ENCODE results near the gene HRH1.

The HRH1 gene

DNA sequence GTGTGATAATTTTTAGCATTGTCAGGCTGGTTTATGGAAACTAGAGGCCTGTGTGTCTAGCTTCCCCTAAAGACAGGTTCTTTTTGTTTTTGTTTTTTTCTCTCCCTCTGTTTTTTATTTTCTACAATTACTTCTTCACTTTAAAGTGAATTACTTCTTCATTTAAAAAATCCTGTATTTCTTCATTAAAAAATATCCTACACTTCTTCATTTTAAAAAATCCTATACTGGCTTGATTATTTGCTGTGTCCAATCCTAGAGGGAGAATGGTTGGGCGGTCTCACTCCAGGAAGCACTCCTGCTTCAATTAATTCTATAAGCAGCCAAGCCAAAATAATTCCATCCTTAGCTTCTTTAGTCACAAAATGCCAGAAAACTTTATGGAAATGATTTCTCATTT, 129.7 kb downstream of the HRH1 start:
- no peak overlapping the region for H3K9ac ChIP-seq (ENCODE audit: low read length)
- H3K4me3 ChIP-seq (ENCODE audit: low read length), result no peak overlapping the region
- no peaks in the 10 kb centered on the region for H3K9me3 ChIP-seq (ENCODE audit: control insufficient read depth, low read length)
- no peaks in the 10 kb centered on the region for H3K27me3 ChIP-seq (ENCODE audit: control insufficient read depth, insufficient read depth, low read length)
- H3K36me3 ChIP-seq (ENCODE audit: control insufficient read depth, insufficient read depth, low read length), result no peaks in the 10 kb centered on the region
- peaks cover 20% of the 10 kb centered on the region for H3K4me1 ChIP-seq (ENCODE audit: control insufficient read depth, insufficient read depth, low read length)

DNA sequence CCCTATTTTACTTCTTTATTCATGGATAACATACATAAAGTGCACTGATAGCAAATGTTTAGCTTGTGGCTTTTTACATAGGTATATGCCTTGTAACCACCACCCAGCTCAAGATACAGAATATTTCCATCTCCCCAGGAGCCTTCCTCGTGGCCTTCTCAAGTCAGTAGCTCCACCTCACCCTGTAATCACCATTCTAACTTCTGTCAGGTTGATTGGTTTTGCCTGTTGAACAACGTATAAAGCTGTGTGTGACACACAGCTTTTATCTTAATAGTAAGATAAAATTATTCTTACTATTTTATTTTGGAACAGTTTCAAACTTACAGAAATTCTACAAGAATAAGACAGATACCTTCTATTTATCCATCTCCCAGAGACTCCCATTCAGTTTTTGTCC, 131.2 kb downstream of the HRH1 start:
- peaks cover 23% of the 10 kb centered on the region for H3K4me1 ChIP-seq (ENCODE audit: control insufficient read depth, insufficient read depth, low read length)
- no peak overlapping the region for H3K9ac ChIP-seq (ENCODE audit: low read length)
- H3K9me3 ChIP-seq (ENCODE audit: control insufficient read depth, low read length), result no peaks in the 10 kb centered on the region
- H3K4me3 ChIP-seq (ENCODE audit: low read length), result no peak overlapping the region
- no peaks in the 10 kb centered on the region for H3K27me3 ChIP-seq (ENCODE audit: control insufficient read depth, insufficient read depth, low read length)
- H3K36me3 ChIP-seq (ENCODE audit: control insufficient read depth, insufficient read depth, low read length), result no peaks in the 10 kb centered on the region

GRCh38 chr3:11287404-11287803, 133.1 kb downstream of the HRH1 start:
- Histone ChIP-seq H3K9ac (ENCODE audit: low read length) (peak overlapping the region; percentile 36), H3K9me3 (ENCODE audit: control insufficient read depth, low read length) (no peaks in the 10 kb centered on the region), H3K27me3 (ENCODE audit: control insufficient read depth, insufficient read depth, low read length) (no peaks in the 10 kb centered on the region), H3K36me3 (ENCODE audit: control insufficient read depth, insufficient read depth, low read length) (no peaks in the 10 kb centered on the region), H3K4me1 (ENCODE audit: control insufficient read depth, insufficient read depth, low read length) (peaks cover 23% of the 10 kb centered on the region), H3K4me3 (ENCODE audit: low read length) (no peak overlapping the region)

GRCh38 chr3:11288021-11288491, 133.8 kb downstream of the HRH1 start:
- no peaks in the 10 kb centered on the region for H3K9me3 ChIP-seq (ENCODE audit: control insufficient read depth, low read length)
- H3K4me1 ChIP-seq (ENCODE audit: control insufficient read depth, insufficient read depth, low read length), result peaks cover 23% of the 10 kb centered on the region
- H3K4me3 ChIP-seq (ENCODE audit: low read length), result no peak overlapping the region
- no peaks in the 10 kb centered on the region for H3K36me3 ChIP-seq (ENCODE audit: control insufficient read depth, insufficient read depth, low read length)
- H3K9ac ChIP-seq (ENCODE audit: low read length), result no peak overlapping the region
- no peaks in the 10 kb centered on the region for H3K27me3 ChIP-seq (ENCODE audit: control insufficient read depth, insufficient read depth, low read length)

- no peaks in the 10 kb centered on the region for H3K36me3 ChIP-seq (ENCODE audit: control insufficient read depth, insufficient read depth, low read length)
- H3K9me3 ChIP-seq (ENCODE audit: control insufficient read depth, low read length), result no peaks in the 10 kb centered on the region
- peak overlapping the region; percentile 41 for H3K9ac ChIP-seq (ENCODE audit: low read length)
- peaks cover 23% of the 10 kb centered on the region for H3K4me1 ChIP-seq (ENCODE audit: control insufficient read depth, insufficient read depth, low read length)
- H3K4me3 ChIP-seq (ENCODE audit: low read length), result no peak overlapping the region
- no peaks in the 10 kb centered on the region for H3K27me3 ChIP-seq (ENCODE audit: control insufficient read depth, insufficient read depth, low read length)
These were observed 134.7 kb downstream of the HRH1 start for GRCh38 chr3:11288786-11289637.

DNA sequence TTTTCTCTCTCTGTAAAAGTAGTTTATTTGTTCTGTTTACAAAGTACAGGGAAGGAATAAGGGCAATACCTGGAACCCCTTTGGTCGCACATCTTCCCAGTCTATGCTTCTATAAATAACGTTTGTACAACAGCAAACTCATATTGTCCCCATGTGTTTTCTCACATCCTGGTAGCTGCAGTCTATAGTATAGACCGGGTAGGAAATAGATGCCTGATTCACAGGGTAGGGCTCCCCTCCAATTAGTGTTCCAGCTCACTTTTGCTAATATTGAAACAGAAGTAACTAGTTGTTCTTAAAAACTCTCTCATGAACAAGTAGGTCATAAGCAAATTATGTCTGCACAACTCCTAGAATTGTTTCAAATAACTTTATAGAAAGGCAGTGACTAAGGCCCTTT, 135.6 kb downstream of the HRH1 start:
- H3K36me3 ChIP-seq (ENCODE audit: control insufficient read depth, insufficient read depth, low read length), result no peaks in the 10 kb centered on the region
- H3K9ac ChIP-seq (ENCODE audit: low read length), result no peak overlapping the region
- H3K4me1 ChIP-seq (ENCODE audit: control insufficient read depth, insufficient read depth, low read length), result peaks cover 23% of the 10 kb centered on the region
- H3K4me3 ChIP-seq (ENCODE audit: low read length), result no peak overlapping the region
- H3K9me3 ChIP-seq (ENCODE audit: control insufficient read depth, low read length), result no peaks in the 10 kb centered on the region
- no peaks in the 10 kb centered on the region for H3K27me3 ChIP-seq (ENCODE audit: control insufficient read depth, insufficient read depth, low read length)

DNA sequence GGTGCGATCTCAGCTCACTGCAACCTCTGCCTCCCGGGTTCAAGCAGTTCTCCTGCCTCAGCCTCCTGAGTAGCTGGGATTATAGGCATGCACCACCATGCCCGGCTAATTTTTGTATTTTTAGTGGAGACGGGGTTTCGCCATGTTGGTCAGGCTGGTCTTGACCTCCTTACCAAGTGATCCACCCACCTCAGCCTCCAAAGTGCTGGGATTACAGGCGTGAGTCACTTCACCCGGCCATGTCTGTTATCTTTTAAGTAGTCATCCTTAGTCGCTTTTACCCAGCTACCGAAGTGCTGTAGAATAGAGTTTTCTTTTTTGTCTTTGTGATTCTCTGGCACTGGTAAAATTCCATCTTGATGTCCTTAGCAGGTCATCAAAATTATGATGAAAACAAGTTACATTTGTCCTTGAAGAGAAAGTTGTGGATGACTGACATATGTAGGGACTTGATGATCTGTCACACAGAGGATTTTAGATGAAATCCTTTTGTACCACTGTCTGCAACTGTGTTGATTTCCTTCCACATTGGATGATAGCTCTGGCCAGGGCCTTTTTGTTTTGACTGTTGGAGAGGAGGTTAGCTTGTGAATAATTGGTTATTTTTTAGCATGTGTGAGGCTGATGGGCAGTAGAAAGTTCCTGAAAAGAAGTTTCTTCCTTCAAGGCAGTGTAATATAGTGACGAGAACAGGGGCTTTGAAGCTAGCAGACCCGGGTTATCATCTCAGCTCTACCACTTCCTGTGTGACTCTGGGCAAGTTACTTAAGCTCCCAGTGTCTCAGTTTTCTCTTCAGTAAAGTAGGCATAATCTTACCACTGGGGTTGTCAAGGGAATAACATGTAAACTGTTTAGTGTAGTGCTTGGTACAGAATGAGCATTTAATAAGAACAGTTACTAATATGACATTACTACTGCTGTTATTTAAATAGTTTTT, 136.7 kb downstream of the HRH1 start:
- Histone ChIP-seq H3K4me1 (ENCODE audit: control insufficient read depth, insufficient read depth, low read length) (peaks cover 23% of the 10 kb centered on the region), H3K9me3 (ENCODE audit: control insufficient read depth, low read length) (no peaks in the 10 kb centered on the region), H3K27me3 (ENCODE audit: control insufficient read depth, insufficient read depth, low read length) (no peaks in the 10 kb centered on the region), H3K4me3 (ENCODE audit: low read length) (no peak overlapping the region), H3K36me3 (ENCODE audit: control insufficient read depth, insufficient read depth, low read length) (no peaks in the 10 kb centered on the region), H3K9ac (ENCODE audit: low read length) (no peak overlapping the region)

GRCh38 chr3:11291808-11292207, 137.5 kb downstream of the HRH1 start:
- no peak overlapping the region for H3K9ac ChIP-seq (ENCODE audit: low read length)
- H3K9me3 ChIP-seq (ENCODE audit: control insufficient read depth, low read length), result no peaks in the 10 kb centered on the region
- no peaks in the 10 kb centered on the region for H3K36me3 ChIP-seq (ENCODE audit: control insufficient read depth, insufficient read depth, low read length)
- peaks cover 23% of the 10 kb centered on the region for H3K4me1 ChIP-seq (ENCODE audit: control insufficient read depth, insufficient read depth, low read length)
- H3K27me3 ChIP-seq (ENCODE audit: control insufficient read depth, insufficient read depth, low read length), result no peaks in the 10 kb centered on the region
- H3K4me3 ChIP-seq (ENCODE audit: low read length), result no peak overlapping the region

DNA sequence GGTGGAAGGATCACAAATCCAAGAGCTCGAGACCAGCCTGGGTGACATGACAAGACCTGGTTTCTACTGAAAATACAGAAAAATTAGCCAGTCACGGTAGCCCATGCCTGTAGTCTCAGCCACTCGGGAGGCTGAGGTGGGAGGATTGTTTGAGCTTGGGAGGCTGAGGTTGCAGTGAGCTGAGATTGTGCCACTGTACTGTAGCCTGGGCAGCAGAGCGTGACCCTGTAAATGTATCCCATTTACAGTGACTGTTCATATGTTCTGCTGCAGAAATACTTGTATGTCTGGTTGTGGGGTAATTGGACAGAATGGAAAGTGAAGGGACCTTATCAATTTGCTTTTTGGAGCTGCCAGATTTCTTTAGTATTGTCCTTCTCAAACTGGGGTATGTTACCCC, 142.8 kb downstream of the HRH1 start:
- Histone ChIP-seq H3K36me3 (ENCODE audit: control insufficient read depth, insufficient read depth, low read length) (no peaks in the 10 kb centered on the region), H3K9ac (ENCODE audit: low read length) (no peak overlapping the region), H3K4me1 (ENCODE audit: control insufficient read depth, insufficient read depth, low read length) (no peaks in the 10 kb centered on the region), H3K9me3 (ENCODE audit: control insufficient read depth, low read length) (no peaks in the 10 kb centered on the region), H3K4me3 (ENCODE audit: low read length) (no peak overlapping the region), H3K27me3 (ENCODE audit: control insufficient read depth, insufficient read depth, low read length) (no peaks in the 10 kb centered on the region)

DNA sequence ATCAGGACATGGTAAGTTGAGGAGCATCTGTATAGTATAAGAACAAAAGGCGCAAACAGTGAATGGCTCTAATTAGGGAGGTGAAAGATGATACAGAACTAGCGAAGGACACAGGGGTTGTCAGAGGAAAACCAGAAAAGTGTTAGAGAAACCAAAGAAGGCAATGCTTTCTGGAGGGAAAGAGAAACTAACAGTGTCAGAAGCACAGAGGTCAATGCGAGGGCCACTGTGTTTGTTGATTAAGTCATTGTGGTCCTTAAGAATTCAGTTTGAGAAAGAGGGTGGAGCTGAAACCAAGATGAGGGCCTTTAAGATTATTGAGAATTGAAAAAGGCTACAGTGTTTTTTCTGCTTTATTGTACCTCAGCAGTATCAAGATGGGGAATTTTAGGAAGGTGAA, 146.7 kb downstream of the HRH1 start:
- no peak overlapping the region for H3K9ac ChIP-seq (ENCODE audit: low read length)
- no peaks in the 10 kb centered on the region for H3K36me3 ChIP-seq (ENCODE audit: control insufficient read depth, insufficient read depth, low read length)
- no peaks in the 10 kb centered on the region for H3K27me3 ChIP-seq (ENCODE audit: control insufficient read depth, insufficient read depth, low read length)
- H3K4me1 ChIP-seq (ENCODE audit: control insufficient read depth, insufficient read depth, low read length), result no peaks in the 10 kb centered on the region
- H3K9me3 ChIP-seq (ENCODE audit: control insufficient read depth, low read length), result no peaks in the 10 kb centered on the region
- no peak overlapping the region for H3K4me3 ChIP-seq (ENCODE audit: low read length)

GRCh38 chr3:11302444-11302843, 148.2 kb downstream of the HRH1 start:
- Histone ChIP-seq H3K27me3 (ENCODE audit: control insufficient read depth, insufficient read depth, low read length) (no peaks in the 10 kb centered on the region), H3K9me3 (ENCODE audit: control insufficient read depth, low read length) (no peaks in the 10 kb centered on the region), H3K4me1 (ENCODE audit: control insufficient read depth, insufficient read depth, low read length) (no peaks in the 10 kb centered on the region), H3K4me3 (ENCODE audit: low read length) (no peak overlapping the region), H3K36me3 (ENCODE audit: control insufficient read depth, insufficient read depth, low read length) (no peaks in the 10 kb centered on the region), H3K9ac (ENCODE audit: low read length) (no peak overlapping the region)

GRCh38 chr3:11304175-11304574, 149.9 kb downstream of the HRH1 start:
- H3K27me3 ChIP-seq (ENCODE audit: control insufficient read depth, insufficient read depth, low read length), result no peaks in the 10 kb centered on the region
- H3K9ac ChIP-seq (ENCODE audit: low read length), result no peak overlapping the region
- H3K4me1 ChIP-seq (ENCODE audit: control insufficient read depth, insufficient read depth, low read length), result no peaks in the 10 kb centered on the region
- no peak overlapping the region for H3K4me3 ChIP-seq (ENCODE audit: low read length)
- no peaks in the 10 kb centered on the region for H3K36me3 ChIP-seq (ENCODE audit: control insufficient read depth, insufficient read depth, low read length)
- no peaks in the 10 kb centered on the region for H3K9me3 ChIP-seq (ENCODE audit: control insufficient read depth, low read length)

Data from mucosa of stomach (tissue), 1 donor.